Naive B cell (primary cell): ENCODE results near the gene CTSH. TPM values are rescaled to one million over a fixed set of nuclear protein-coding genes. Genes with fewer than 3 reads are reported as not detected.

Experiments
- ATAC-seq, 2 donors: fragments of 150-1000 bp; cut with Tn5 transposase; 2 replicates each; pipeline ENCODE4 v1.10.0; 2021; ENCODE audit warnings: low read depth in 2 of 2, mild to moderate bottlenecking in 2 of 2, moderate library complexity in 2 of 2
- DNase-seq: peaks from one replicate; pipeline ENCODE4 v3.0.0; 2022
- H3K27ac Mint-ChIP-seq, 6 donors: one replicate each; pipeline ENCODE4 v1.8.0; 2020 to 2022; ENCODE audit warnings: mild to moderate bottlenecking in 6 of 6, mixed read lengths in 6 of 6, moderate library complexity in 5 of 6, inconsistent platforms in 2 of 6
- H3K27me3 Mint-ChIP-seq, 3 donors: one replicate each; pipeline ENCODE4 v1.8.0; 2021 to 2022; ENCODE audit warnings: mixed read lengths in 3 of 3, mild to moderate bottlenecking in 1 of 3
- H3K36me3 Mint-ChIP-seq, 2 donors: one replicate each; pipeline ENCODE4 v1.8.0; 2020 to 2022; ENCODE audit warnings: mixed read lengths in 2 of 2, inconsistent platforms in 1 of 2, mild to moderate bottlenecking in 1 of 2
- H3K4me1 Mint-ChIP-seq, 3 donors: one replicate each; pipeline ENCODE4 v1.8.0; 2020 to 2022; ENCODE audit warnings: mixed read lengths in 3 of 3, inconsistent platforms in 1 of 3, mild to moderate bottlenecking in 1 of 3, moderate library complexity in 1 of 3
- H3K4me3 Mint-ChIP-seq, 8 donors: one replicate each; pipeline ENCODE4 v1.8.0; 2020 to 2022; ENCODE audit warnings: mild to moderate bottlenecking in 8 of 8, mixed read lengths in 8 of 8, moderate library complexity in 8 of 8, inconsistent platforms in 2 of 8
- H3K9me3 Mint-ChIP-seq, 7 donors: one replicate each; pipeline ENCODE4 v1.8.0; 2020 to 2022; ENCODE audit warnings: mixed read lengths in 7 of 7, mild to moderate bottlenecking in 5 of 7, inconsistent platforms in 2 of 7, moderate library complexity in 1 of 7
- polyA plus RNA-seq, 6 donors: library from polyadenylated mRNA; unstranded; fragments of 300-500 nt; fragmentation: Illumina TruSeq; gene quantifications; one replicate each; pipeline ENCODE4 v1.2.3, GENCODE V29; 2021; ENCODE audit warnings: low read depth in 6 of 6

Gene CTSH
- polyA plus RNA-seq, 6 donors from 2014 or later, result 260 to 480 (median 378) TPM

DNA sequence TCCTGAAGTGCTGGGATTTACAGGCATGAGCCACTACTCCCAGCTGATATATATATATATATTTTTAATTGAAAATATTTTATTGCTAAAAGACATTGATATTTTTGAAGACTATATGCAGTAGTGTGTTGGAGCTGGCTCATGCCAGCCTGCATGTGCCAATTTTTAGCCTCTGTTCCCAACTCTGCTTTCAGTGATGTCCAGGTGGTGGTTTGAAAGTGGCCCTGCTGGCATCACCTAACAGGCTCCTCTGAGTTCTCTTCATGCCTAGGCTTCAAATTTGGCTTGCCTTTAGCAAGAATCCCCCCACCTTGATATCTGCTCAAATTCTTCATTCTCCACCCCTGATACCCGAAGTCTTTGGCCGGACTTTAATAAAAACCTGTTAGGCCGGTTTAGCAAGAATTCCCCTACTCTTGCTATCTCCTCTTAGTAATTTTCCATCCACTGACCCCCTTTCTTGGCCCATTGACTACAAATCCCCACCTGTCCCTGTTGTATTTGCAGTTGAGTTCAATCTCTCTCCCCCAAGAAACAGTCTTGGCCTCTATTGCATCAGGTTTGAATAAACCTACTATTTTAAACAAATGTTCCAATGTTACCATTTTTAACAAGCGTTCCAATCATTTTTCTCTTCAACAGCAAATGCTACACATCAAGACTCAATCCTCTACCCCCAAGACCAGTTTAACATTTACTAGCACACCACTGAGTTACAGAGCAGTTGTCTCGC is 23.9 kb upstream of the CTSH start:
- no peaks in the 10 kb centered on the region for H3K27me3 Mint-ChIP-seq
- DNase-seq (no peak), ATAC-seq (no peak)
- H3K9me3 Mint-ChIP-seq, result no peaks in the 10 kb centered on the region
- H3K27ac Mint-ChIP-seq, result peak overlapping the region in 1 of 6 donors; percentile 42
- H3K4me3 Mint-ChIP-seq, result no peak overlapping the region
- H3K36me3 Mint-ChIP-seq, result no peaks in the 10 kb centered on the region
- H3K4me1 Mint-ChIP-seq, result peaks cover 0 to 14% (median 6%) of the 10 kb centered on the region in 3 donors

GRCh38 chr15:78968114-78968513 is 23.3 kb upstream of the CTSH start:
- H3K4me3 Mint-ChIP-seq, result no peak overlapping the region
- DNase-seq, result no peak
- no peaks in the 10 kb centered on the region for H3K9me3 Mint-ChIP-seq
- peak overlapping the region in 2 of 6 donors; percentile 27 to 42 for H3K27ac Mint-ChIP-seq
- H3K36me3 Mint-ChIP-seq, result no peaks in the 10 kb centered on the region
- peaks cover 0 to 12% (median 6%) of the 10 kb centered on the region in 3 donors for H3K4me1 Mint-ChIP-seq
- H3K27me3 Mint-ChIP-seq, result no peaks in the 10 kb centered on the region
- no peak for ATAC-seq

GRCh38 chr15:78960308-78960707 is 15.5 kb upstream of the CTSH start:
- ATAC-seq (no peak), DNase-seq (no peak)
- Mint-ChIP-seq H3K27me3 (peaks cover 0 to 18% (median 0%) of the 10 kb centered on the region in 3 donors), H3K9me3 (peaks cover 0 to 2% (median 0%) of the 10 kb centered on the region in 7 donors), H3K36me3 (no peaks in the 10 kb centered on the region), H3K4me3 (no peak overlapping the region), H3K4me1 (no peaks in the 10 kb centered on the region), H3K27ac (no peak overlapping the region)

- no peak overlapping the region for H3K4me3 Mint-ChIP-seq
- H3K36me3 Mint-ChIP-seq, result no peaks in the 10 kb centered on the region
- peaks cover 0 to 2% (median 0%) of the 10 kb centered on the region in 7 donors for H3K9me3 Mint-ChIP-seq
- H3K27ac Mint-ChIP-seq, result no peak overlapping the region
- DNase-seq (no peak), ATAC-seq (no peak)
- peaks cover 0 to 6% (median 4%) of the 10 kb centered on the region in 3 donors for H3K4me1 Mint-ChIP-seq
- H3K27me3 Mint-ChIP-seq, result peaks cover 0 to 26% (median 6%) of the 10 kb centered on the region in 3 donors
Observed at GRCh38 chr15:78959360-78959759, 14.5 kb upstream of the CTSH start.

DNA sequence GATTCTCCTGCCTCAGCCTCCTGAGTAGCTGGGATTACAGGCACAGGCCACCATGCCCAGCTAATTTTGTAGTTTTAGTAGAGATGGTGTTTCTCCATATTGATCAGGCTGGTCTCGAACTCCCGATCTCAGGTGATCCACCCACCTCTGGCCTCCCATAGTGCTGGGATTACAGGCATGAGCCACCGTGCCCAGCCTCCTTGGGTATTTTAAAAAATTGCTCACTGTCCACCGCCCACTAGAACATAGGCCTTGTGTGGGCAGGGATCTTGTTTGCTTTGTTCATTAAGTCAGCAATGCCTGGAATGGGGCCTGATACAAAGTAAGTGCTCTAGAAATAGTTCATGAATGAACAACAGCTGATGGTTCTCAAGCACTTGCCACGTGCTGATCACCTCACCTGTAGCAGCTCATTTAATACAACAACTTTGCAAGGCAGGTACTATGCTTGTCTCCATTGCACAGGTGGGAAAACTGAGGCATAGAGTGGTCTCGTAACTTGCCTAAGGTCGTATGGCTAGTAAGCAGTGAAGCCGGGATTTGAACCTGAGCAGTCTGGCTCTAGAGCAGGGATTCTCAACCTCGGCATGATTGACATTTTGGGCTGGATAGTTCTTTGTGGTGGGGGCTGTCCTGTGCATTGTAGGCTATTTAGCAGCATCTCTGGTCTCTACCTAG is 12.7 kb upstream of the CTSH start:
- no peak overlapping the region for H3K27ac Mint-ChIP-seq
- H3K4me3 Mint-ChIP-seq, result no peak overlapping the region
- peaks cover 0 to 32% (median 9%) of the 10 kb centered on the region in 3 donors for H3K27me3 Mint-ChIP-seq
- H3K9me3 Mint-ChIP-seq, result peaks cover 0 to 2% (median 0%) of the 10 kb centered on the region in 7 donors
- no peaks in the 10 kb centered on the region for H3K36me3 Mint-ChIP-seq
- H3K4me1 Mint-ChIP-seq, result peaks cover 8 to 13% (median 8%) of the 10 kb centered on the region in 3 donors
- DNase-seq, result no peak
- no peak for ATAC-seq

DNA sequence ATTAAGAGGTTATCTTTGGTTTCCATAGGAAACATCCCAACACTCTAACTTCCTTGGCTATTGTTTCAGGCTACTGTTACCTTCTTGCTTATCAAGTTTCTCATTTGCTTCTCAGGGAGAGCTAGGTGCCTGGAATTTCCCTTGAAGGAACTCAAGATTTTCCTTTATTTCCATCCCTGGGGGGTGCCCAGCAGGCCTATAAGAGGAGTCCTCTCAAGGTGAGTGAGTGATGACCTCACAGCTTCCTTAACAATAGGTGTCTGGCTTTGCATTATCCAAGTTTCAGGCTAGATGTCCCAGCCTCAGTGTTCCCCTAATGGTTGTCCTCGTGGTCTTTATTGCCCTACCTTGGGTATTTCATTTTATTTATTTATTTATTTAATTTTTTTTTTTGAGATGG is 12.1 kb upstream of the CTSH start:
- no peak overlapping the region for H3K4me3 Mint-ChIP-seq
- no peak for DNase-seq

DNA sequence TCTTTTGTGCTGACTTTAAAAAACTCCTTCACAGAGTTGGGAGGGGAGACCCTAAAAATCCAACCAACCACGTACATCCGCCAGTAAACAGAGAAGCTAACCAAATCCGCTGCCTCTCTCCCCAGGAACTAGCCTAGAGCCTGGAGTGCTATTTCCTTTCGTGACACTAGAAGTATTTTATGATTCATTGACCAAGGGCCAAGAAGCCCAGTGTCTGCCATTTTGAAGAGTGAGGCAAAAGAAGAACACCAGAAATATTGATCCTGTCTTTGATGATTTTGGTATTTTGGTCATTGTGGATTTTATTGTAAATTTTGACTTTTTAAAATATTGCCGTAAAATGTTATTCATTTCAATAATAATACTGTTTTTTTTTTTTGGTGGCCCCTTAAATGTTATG is 10.5 kb upstream of the CTSH start:
- no peak overlapping the region for H3K27ac Mint-ChIP-seq
- ATAC-seq (no peak), DNase-seq (no peak)
- H3K4me1 Mint-ChIP-seq, result peaks cover 25 to 34% (median 27%) of the 10 kb centered on the region in 3 donors
- peaks cover 0 to 2% (median 0%) of the 10 kb centered on the region in 7 donors for H3K9me3 Mint-ChIP-seq
- no peak overlapping the region for H3K4me3 Mint-ChIP-seq
- peaks cover 0 to 21% (median 9%) of the 10 kb centered on the region in 3 donors for H3K27me3 Mint-ChIP-seq
- no peaks in the 10 kb centered on the region for H3K36me3 Mint-ChIP-seq

More for the DNA sequence above, 12.1 kb upstream of the CTSH start:
- Mint-ChIP-seq H3K4me1 (peaks cover 14 to 19% (median 14%) of the 10 kb centered on the region in 3 donors), H3K36me3 (no peaks in the 10 kb centered on the region), H3K27me3 (peaks cover 0 to 29% (median 9%) of the 10 kb centered on the region in 3 donors), H3K27ac (no peak overlapping the region), H3K9me3 (peaks cover 0 to 2% (median 0%) of the 10 kb centered on the region in 7 donors)
- no peak for ATAC-seq

DNA sequence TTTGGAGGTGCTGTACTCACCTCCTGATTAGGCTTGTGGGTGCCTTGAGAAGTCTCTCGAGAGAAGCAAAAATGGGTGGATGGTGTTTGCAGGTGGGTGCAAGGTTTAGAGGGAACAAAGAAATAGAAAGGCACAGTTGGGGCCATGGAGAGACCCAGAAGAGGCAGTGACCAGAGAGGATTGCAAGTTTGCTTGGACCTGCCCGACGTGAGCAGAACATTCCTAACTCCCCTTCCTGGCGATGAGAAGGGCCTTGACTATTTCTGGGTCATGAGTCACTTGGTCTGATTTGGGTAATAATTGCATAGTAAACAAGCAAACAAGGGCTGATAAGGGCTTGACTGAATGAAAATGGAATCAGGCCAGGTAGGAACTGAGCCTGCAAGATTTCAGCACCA is 7.0 kb upstream of the CTSH start:
- peaks cover 0 to 14% (median 9%) of the 10 kb centered on the region in 3 donors for H3K27me3 Mint-ChIP-seq
- peaks cover 27 to 41% (median 29%) of the 10 kb centered on the region in 3 donors for H3K4me1 Mint-ChIP-seq
- ATAC-seq (no peak), DNase-seq (no peak)
- no peaks in the 10 kb centered on the region for H3K36me3 Mint-ChIP-seq
- no peaks in the 10 kb centered on the region for H3K9me3 Mint-ChIP-seq
- H3K4me3 Mint-ChIP-seq, result peak overlapping the region in 7 of 8 donors; percentile 1 to 79 (median 42)
- H3K27ac Mint-ChIP-seq, result peak overlapping the region in 4 of 6 donors; percentile 0 to 79 (median 14)

DNA sequence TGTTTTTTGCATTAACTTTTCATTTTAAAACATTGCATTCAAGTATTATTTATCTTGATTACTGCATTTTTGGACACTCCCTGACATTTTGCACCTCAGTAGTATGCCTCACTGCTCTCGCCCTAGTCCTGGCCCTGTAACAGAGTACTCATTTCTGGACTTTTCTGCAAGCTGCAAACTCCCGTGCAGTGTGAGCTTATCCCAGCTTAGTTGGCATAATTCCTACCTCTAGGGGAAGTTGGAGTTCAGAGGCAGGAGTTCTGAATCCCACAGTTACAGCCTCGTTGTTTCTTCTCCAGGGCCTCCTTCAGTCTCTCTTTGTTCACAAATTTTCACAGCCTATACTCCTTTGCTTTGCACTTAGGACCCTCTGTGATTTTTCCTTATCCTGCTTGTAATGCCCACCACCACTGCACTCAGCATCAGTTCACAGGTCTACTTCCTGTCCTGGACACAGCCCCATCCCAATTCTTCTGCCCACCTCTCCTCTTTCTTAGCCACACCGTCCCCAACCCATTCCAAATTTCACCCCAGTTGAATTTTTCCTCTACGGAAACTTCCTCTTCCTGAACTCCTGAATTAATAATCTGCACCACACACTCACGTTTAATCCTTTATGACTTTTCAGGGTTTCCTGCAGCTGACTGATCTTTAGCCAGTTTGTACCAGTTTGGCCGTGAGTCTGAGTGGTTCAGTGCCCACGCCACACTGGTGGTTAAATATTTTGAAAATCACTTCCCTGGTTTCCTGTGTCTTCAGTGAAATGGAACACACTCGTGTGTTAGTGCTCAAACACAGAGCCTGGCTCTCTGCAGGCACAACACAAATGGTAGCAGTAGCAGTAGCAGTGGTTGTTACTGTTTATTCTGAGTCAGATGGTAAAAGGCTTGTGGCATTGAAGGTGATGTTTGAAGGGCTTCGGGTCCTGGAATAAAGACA is 6.3 kb upstream of the CTSH start:
- H3K27ac Mint-ChIP-seq, result peak overlapping the region in 4 of 6 donors; percentile 0 to 79 (median 33)
- DNase-seq, result no peak
- H3K9me3 Mint-ChIP-seq, result no peaks in the 10 kb centered on the region
- peaks cover 0 to 14% (median 9%) of the 10 kb centered on the region in 3 donors for H3K27me3 Mint-ChIP-seq
- peaks cover 27 to 44% (median 31%) of the 10 kb centered on the region in 3 donors for H3K4me1 Mint-ChIP-seq
- no peaks in the 10 kb centered on the region for H3K36me3 Mint-ChIP-seq
- peak; percentile 83 to 86 for ATAC-seq
- H3K4me3 Mint-ChIP-seq, result peak overlapping the region; percentile 1 to 79 (median 57)

GRCh38 chr15:78950343-78950742 is 5.5 kb upstream of the CTSH start:
- Mint-ChIP-seq H3K36me3 (no peaks in the 10 kb centered on the region), H3K4me3 (peak overlapping the region in 1 of 8 donors; percentile 47), H3K27ac (no peak overlapping the region), H3K27me3 (peaks cover 0 to 14% (median 9%) of the 10 kb centered on the region in 3 donors), H3K4me1 (peaks cover 27 to 51% (median 39%) of the 10 kb centered on the region in 3 donors), H3K9me3 (no peaks in the 10 kb centered on the region)
- ATAC-seq, result no peak
- DNase-seq, result no peak

- no peak overlapping the region for H3K27ac Mint-ChIP-seq
Observed at GRCh38 chr15:78949461-78949860, 4.6 kb upstream of the CTSH start.

DNA sequence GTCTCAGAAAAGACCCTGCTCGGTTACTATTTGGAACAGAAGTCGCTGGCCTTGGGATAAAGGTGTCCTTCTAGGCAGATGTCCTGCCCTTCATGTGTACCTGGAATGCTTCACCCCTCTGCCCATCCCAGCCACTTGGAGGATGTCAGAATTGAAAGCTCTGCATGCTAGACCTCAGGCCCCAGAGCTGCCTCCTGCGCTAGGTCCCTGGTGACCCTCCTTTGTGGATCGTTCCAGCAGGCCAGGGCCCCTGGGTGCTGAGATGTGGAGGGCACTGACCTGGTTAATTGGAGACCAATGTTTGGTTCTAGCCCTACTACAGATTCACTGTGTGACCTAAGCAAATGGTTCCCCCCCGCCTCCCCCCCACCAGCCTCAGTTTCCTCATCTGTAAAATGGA is 2.7 kb upstream of the CTSH start:
- Mint-ChIP-seq H3K27me3 (no peaks in the 10 kb centered on the region), H3K9me3 (no peaks in the 10 kb centered on the region), H3K36me3 (no peaks in the 10 kb centered on the region), H3K27ac (peak overlapping the region in 1 of 6 donors; percentile 56), H3K4me1 (peaks cover 34 to 64% (median 43%) of the 10 kb centered on the region in 3 donors), H3K4me3 (peak overlapping the region in 2 of 8 donors; percentile 66 to 70)
- DNase-seq (no peak), ATAC-seq (no peak)

More at GRCh38 chr15:78949461-78949860, 4.6 kb upstream of the CTSH start:
- no peak for DNase-seq
- no peak for ATAC-seq
- H3K27me3 Mint-ChIP-seq, result peaks cover 0 to 7% (median 4%) of the 10 kb centered on the region in 3 donors
- H3K4me3 Mint-ChIP-seq, result peak overlapping the region in 2 of 8 donors; percentile 26 to 35
- peaks cover 31 to 52% (median 39%) of the 10 kb centered on the region in 3 donors for H3K4me1 Mint-ChIP-seq
- H3K36me3 Mint-ChIP-seq, result no peaks in the 10 kb centered on the region
- no peaks in the 10 kb centered on the region for H3K9me3 Mint-ChIP-seq

GRCh38 chr15:78946493-78946892 is 1.6 kb upstream of the CTSH start:
- peaks cover 27 to 62% (median 39%) of the 10 kb centered on the region in 3 donors for H3K4me1 Mint-ChIP-seq
- H3K36me3 Mint-ChIP-seq, result no peaks in the 10 kb centered on the region
- H3K9me3 Mint-ChIP-seq, result no peaks in the 10 kb centered on the region
- no peaks in the 10 kb centered on the region for H3K27me3 Mint-ChIP-seq
- DNase-seq (no peak), ATAC-seq (no peak)
- peak overlapping the region; percentile 7 to 94 (median 55) for H3K4me3 Mint-ChIP-seq
- H3K27ac Mint-ChIP-seq, result peak overlapping the region in 1 of 6 donors; percentile 96
